CMK (cell line): ENCODE data around the gene TMEM198.
A peak's percentile ranks its signal among the peaks of the same experiment; 100 is the strongest.

Experiments used
- DNase-seq: peaks from one replicate; pipeline ENCODE4 v3.0.0-alpha.2; 2010; ENCODE audit warnings: low read depth

Gene TMEM198

DNA sequence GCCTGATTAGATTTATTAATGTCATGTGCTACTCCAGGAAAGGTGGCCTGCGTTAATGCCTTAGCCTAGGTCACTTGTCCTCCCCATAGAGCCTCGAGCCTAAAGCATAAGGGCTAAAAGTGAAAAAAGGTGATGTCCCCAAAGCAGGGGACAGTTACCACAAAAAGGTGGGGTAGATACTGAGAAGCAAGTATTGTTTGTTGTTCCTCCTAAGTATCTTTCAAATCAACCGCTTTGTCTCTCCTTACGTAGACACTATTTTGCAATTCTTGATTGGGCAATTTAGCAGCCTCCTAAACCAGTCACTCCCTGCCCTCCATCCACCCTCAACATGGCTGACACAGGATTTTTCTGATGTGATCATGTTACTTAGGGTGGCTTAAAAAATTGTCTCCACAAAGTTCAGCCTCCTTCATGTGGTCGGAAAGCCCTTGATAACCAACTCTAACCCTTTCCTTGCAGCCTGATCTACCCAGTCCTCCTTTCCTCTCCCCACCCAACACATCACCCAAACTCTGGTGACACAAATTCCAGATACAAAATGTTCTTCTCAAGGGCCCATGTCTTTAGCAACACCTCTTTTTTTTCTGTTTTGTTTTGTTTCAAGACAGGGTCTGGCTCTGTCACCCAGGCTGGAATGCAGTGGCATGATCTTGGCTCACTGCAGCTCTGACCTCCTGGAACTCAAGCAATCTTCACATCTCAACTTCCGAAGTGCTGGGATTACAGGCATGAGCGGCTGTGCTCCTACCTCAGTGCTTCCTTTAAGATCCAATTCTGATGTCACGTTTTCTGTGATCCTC is 35.2 kb downstream of the TMEM198 start:
- no peak for DNase-seq

DNA sequence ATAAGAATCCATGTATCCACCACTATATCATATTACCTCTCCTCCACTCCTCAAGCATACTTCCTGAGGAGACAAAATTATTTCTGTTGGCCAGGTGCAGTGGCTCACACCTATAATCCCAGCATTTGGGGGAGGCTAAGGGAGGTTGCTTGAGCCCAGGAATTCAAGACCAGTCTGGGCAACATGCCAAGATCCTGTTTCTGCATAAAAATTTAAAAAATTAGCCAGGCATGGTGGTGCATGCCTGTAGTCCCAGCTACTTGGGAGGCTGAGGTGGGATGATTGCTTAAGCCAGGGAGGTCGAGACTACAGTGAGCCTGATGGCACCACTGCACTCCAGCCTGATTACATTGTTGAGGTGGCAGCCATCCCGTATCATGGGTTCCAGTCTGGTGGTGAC is 37.5 kb downstream of the TMEM198 start:
- no peak for DNase-seq

DNA sequence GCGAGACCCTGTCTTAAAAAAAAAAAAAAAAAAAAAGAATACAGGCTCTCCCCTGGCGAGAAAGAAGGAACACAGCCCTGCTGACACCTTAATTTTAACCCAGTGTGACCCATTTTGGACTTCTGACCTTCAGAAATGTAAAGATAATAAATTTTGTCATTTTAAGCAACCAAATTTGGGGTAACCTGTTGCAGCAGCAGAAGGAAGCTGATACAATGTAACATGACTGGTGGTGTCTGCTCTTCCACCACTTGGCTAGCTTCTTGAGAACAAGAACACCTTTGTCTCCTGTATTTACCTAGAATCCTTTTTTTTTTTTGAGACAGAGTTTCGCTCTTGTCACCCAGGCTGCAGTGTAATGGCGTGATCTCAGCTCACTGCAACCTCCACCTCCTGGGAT is 47.3 kb downstream of the TMEM198 start:
- no peak for DNase-seq

DNA sequence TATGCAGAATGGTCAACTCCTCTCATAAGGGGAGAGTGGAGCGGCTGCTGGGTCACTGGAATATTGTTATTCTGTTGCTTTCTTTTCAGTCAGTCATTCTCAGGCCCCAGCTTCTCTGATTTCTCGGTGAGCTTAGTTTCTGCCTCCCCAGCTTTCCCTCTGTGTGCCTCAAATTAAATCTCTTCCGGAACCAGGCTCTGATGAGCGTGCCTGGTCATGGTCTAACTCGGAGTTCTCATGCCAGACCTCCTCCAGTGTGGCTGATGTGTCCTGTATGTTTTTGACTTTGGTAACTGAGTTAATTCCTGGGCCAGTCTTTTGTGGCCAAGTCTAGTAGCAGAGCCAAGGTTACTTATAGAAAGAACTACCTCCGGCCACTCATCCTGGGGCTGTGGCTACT is 48.9 kb downstream of the TMEM198 start:
- no peak for DNase-seq

DNA sequence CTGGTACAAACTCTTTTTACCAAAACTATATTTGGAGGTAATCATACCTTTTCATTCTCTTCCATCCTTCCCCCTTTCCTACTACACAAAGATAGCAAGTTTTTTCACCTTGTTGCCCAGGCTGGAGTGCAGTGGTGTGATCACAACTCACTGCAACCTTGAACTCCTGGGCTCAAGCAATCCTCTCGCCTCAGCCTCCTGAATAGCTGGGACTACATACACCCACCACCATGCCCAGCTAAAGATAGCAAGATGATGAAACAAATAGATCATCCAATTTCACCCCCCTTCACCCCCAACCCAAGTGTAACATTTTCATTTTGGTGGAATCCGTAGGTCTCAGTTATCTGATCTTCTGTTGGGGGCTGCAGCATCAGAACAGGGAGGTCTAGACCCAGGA is 49.3 kb downstream of the TMEM198 start:
- DNase-seq, result no peak

DNA sequence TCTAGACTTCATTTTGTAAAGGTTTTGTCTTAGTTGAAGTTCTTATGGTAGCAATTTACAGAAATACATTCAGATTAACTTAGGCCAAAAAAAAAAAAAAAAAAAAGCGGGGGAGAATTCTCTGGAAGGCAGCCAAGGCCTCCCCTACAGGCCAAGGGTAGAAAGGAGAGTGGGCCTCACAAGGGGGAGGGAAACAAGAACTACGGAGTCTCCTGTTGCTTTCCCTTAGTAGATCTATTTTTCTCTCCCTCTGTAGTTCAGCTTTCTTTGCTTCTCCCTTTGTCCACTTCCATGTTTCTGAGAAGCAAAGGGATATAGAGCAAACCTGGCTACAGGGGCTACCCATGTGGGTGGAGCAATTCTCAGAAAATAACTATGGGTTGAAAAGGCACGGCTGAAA is 51.4 kb downstream of the TMEM198 start:
- no peak for DNase-seq

DNA sequence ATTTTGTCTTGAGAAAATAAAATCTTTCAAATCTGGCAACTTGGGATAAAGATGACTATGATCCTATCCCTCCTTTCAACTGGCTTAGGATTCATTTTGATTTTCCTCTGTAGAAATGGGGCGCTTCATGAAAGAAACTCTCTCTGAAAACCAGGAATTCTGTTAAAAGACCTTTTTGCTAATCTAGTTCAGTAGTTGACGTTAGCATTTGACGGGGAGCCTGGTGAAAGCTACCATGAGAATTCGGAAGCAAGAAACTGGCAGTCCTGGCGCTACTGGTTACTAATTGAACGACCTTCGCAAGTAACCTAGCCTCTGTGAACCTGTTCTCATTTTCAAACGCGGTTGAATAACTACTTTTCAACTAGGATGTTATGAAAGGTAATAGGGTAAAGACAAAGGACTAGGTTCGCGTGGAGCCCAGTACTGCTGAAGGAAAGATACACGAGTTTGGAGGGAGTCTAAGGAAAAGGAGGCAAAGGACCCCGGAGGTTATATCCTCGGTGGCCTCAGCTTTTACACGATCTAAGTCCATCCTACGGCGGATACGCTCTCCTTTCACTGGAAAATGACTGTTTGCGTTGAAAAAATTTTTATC is 53.2 kb downstream of the TMEM198 start:
- no peak for DNase-seq

DNA sequence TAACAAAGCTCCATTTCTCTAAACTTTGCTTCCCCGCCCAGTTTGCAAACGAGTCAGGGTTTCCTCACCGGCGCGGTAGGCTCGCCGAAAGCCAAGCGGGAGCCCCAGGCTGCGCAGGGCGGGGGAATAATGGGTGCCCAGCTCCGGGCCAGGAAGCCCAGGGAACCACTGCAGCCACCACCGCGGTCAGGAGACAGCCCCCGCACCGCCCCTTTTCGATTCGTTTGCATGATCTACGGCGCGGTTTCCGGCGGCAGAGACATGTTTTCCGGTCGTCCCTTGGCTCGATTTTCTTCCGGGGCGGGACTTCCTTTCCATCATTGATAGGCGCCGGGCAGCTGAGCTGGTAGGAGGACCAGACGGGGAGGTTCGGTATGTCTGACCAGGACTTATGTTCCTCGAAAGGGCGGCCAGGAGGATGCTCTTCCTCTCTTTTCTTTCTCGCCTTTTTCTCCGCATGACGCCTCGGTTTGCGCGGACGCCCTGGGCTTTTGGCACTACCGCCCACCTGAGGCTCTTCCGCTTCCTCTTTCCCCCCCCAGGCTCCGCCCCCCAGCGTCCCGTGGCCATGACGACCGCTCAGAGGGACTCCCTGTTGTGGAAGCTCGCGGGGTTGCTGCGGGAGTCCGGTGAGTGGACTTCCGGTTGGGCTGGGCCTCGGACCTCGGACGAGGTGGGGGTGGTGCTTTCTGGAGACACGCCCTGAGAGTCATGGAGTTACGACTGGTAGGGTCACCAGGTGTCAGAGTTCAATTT is 53.9 kb downstream of the TMEM198 start, which contains the start of gene STK11IP:
Gene STK11IP, plus strand, starts transcription at position 306 of the 756 bp plus-strand sequence. Its CDS starts 263 bp downstream, at position 569.
- peak; percentile 92 for DNase-seq

DNA sequence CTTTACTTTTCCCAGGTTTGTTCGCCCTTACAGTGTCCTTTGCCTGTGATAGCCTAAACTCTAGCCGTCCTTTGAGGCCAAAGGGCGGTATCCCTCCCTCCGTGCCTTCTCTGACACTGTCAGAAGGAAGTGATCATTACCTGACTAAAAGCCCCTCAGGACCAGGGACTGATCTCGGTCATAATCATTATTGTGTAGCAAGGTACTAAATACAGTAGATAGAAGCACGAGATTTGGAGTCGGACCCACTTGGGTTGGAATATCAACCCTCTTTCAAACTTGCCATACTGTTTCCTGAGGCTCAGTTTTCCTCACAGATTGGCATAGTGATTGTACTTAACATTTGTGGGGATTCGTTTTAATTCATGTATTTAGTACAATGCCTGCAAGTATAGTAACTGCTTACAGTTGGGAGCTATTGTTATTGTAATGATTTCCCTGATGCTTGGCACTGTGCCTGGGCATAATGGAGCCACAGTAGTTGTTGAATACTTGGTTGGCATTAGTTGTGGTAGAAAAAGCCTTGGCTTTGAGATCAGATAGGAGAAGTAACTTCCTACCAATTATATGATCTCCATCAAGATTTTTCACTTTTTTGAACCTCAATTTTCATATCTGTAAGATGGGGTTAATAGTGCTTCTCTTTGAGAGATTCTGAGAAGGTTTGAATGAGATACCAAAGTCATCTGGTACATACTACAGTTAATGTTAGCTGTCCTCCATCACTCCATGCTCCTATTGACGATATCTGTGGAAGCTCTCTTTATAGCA is 54.7 kb downstream of the TMEM198 start:
- DNase-seq, result no peak
